Esophagus muscularis mucosa (tissue), 4 donors: ENCODE results near the gene TTLL1. TPM values are rescaled to one million over a fixed set of nuclear protein-coding genes. Genes with fewer than 3 reads are reported as not detected.
"Not testable (repeated sequence)": the region's sequence is repeated elsewhere in the genome, so short reads cannot be mapped to it uniquely, and the experiment has no call there.

Experiments used
- DNase-seq: peaks from one replicate; pipeline ENCODE4 v3.0.0-alpha.2; 2017; ENCODE audit errors: extremely low spot score
- H3K27ac ChIP-seq, 4 donors: fragments of 200-600 bp; sonication (generic); replicated peaks in 1 of 4; 1 replicate in 3 of 4; 2 replicates in 1 of 4; pipeline ENCODE4 v1.5.1; 2016 to 2019; ENCODE audit warnings: mild to moderate bottlenecking in 1 of 4
- H3K27me3 ChIP-seq, 4 donors: fragments of 200-600 bp; sonication (generic); one replicate each; pipeline versions ENCODE4 v1.5.1 to v1.6.0; 2016 to 2019
- H3K36me3 ChIP-seq, 4 donors: fragments of 200-600 bp; sonication (generic); one replicate each; pipeline ENCODE4 v1.5.1; 2016 to 2019
- H3K4me1 ChIP-seq, 4 donors: fragments of 200-600 bp; sonication (generic); one replicate each; pipeline ENCODE4 v1.5.1; 2016 to 2019
- H3K4me3 ChIP-seq, 4 donors: fragments of 200-600 bp; sonication (generic); 1 replicate in 2 of 4; 2 replicates in 2 of 4; pipeline ENCODE4 v1.5.1; 2016 to 2019; ENCODE audit warnings: mild to moderate bottlenecking in 4 of 4, moderate library complexity in 1 of 4
- H3K9me3 ChIP-seq, 4 donors: fragments of 200-600 bp; sonication (generic); 1 replicate in 3 of 4; 2 replicates in 1 of 4; pipeline ENCODE4 v1.5.1; 2016 to 2019
- CTCF ChIP-seq, 3 experiments: fragments of 200-600 bp in 2 of 3; fragments of 450-650 bp in 1 of 3; sonication (generic) in 2 of 3; IDR thresholded peaks; one replicate each; pipeline ENCODE4 v1.5.1; 2017 to 2019; ENCODE audit warnings: antibody characterized with exemption in 3 of 3, mild to moderate bottlenecking in 2 of 3, moderate library complexity in 1 of 3
- EP300 ChIP-seq: sonication (generic); formaldehyde crosslinking; IDR thresholded peaks from one replicate; pipeline ENCODE4 v1.6.1; 2017; ENCODE audit warnings: antibody characterized with exemption
- POLR2A ChIP-seq: fragments of 450-650 bp; IDR thresholded peaks from one replicate; pipeline ENCODE4 v1.6.1; 2017; ENCODE audit warnings: antibody characterized with exemption, moderate library complexity, mild to moderate bottlenecking, low read depth
- POLR2AphosphoS5 ChIP-seq, 2 donors: sonication (generic); formaldehyde crosslinking; IDR thresholded peaks; one replicate each; pipeline ENCODE4 v1.6.1; 2017; ENCODE audit warnings: antibody characterized with exemption in 2 of 2
- WGBS: methylation state at CpG from one replicate; pipeline ENCODE4 v1.1.5; 2018; 5-methylcytosine and 5-hydroxymethylcytosine counted together
- intact Hi-C: fragments of 100-400 bp; cut with DNase I; formaldehyde crosslinking; loops from one replicate; pipeline ENCODE4 v1.15.1; 2023
- total RNA-seq, 4 donors: library from RNA; depleted of rRNA; stranded (reverse); fragments of >200 nt; gene quantifications; one replicate each; pipeline versions ENCODE4 v1.1.0 to v1.2.1, GENCODE V29; 2016

The TTLL1 gene
- total RNA-seq, 4 donors from 2014 or later = 2.8 to 7.3 (median 4.1) TPM

DNA sequence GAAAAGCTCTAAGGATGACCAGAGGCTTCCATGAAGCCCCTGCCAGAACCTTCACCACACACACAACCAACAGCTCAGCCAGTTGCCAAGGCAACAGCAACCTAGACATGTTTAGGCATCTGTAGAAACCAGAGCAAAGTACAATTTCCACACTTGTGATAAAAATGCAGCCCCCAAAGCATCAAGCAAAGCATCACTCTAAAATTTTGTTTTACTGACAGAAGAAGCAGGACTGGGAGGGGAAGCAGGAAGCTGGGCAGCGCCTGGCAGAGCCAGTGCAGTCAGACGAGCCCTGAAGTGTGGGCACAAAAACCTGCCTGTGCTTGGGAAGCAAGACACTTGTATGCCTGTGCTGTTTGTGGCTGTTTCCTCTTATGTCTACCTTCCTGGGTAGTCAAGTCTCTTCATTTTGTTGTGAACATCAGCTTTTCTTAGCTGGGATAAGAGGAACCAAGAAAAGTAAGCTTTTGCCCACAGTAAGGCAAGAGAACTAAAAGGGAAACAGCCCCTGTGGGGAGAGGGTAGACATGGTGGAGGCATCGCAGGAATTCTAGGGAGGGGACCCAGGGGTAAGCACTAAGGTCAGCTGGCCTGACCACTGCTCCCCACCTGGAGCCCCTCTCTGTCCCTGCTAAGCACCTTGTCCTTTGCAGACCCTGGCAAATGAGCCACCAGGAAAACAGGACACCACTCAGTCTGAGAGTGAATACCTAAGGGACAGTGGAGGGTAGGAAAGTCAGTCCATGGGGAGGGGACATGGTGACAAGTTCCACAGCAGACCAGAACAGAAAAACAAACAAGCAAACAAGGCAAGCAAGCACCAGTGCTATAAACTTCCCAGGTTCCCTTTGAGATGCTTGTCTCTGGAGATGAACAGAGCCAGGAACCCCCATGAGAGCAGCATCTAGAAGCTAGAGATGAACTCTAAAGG lies 87.7 kb downstream of the TTLL1 start:
- peak overlapping the region; percentile 43 to 68 (median 61) for H3K27ac ChIP-seq
- H3K4me3 ChIP-seq = no peak overlapping the region
- peaks cover 55 to 98% (median 86%) of the 10 kb centered on the region in 4 donors for H3K4me1 ChIP-seq
- H3K27me3 ChIP-seq = no peaks in the 10 kb centered on the region
- intact Hi-C loops = no loop called here
- H3K36me3 ChIP-seq = no peaks in the 10 kb centered on the region
- no peak for DNase-seq
- H3K9me3 ChIP-seq = no peaks in the 10 kb centered on the region
- WGBS = 47% methylated on average over 2 of the region's 3 CpGs
- TF ChIP-seq POLR2A (no peak), CTCF (IDR thresholded peaks at IDR 0.05) (no peak), POLR2AphosphoS5 (IDR thresholded peaks at IDR 0.05) (no peak), EP300 (no peak)

GRCh38 chr22:43000441-43001175 lies 88.6 kb downstream of the TTLL1 start:
- Histone ChIP-seq H3K27me3 (no peaks in the 10 kb centered on the region), H3K9me3 (no peaks in the 10 kb centered on the region), H3K4me3 (no peak overlapping the region), H3K36me3 (no peaks in the 10 kb centered on the region), H3K27ac (peak overlapping the region; percentile 43 to 68 (median 61)), H3K4me1 (peaks cover 64 to 98% (median 89%) of the 10 kb centered on the region in 4 donors)
- WGBS = 68% methylated on average over 8 of the region's 8 CpGs
- intact Hi-C loops = no loop called here
- TF ChIP-seq EP300 (no peak), POLR2A (no peak), CTCF (IDR thresholded peaks at IDR 0.05) (no peak), POLR2AphosphoS5 (IDR thresholded peaks at IDR 0.05) (no peak)
- DNase-seq = no peak

- 67% methylated on average over 6 of the region's 6 CpGs for WGBS
- intact Hi-C loops = no loop called here
- no peaks in the 10 kb centered on the region for H3K36me3 ChIP-seq
- DNase-seq = no peak
- no peaks in the 10 kb centered on the region for H3K9me3 ChIP-seq
- H3K27ac ChIP-seq = peak overlapping the region; percentile 87 to 95 (median 94)
- TF ChIP-seq POLR2AphosphoS5 (IDR thresholded peaks at IDR 0.05) (no peak), CTCF (IDR thresholded peaks at IDR 0.05) (no peak), POLR2A (no peak), EP300 (no peak)
- no peaks in the 10 kb centered on the region for H3K27me3 ChIP-seq
- H3K4me3 ChIP-seq = no peak overlapping the region
- peaks cover 73 to 98% (median 89%) of the 10 kb centered on the region in 4 donors for H3K4me1 ChIP-seq
Observed at GRCh38 chr22:42997582-42998090, 91.6 kb downstream of the TTLL1 start.

GRCh38 chr22:42996646-42997365 lies 92.4 kb downstream of the TTLL1 start:
- TF ChIP-seq EP300 (no peak), POLR2A (no peak), POLR2AphosphoS5 (IDR thresholded peaks at IDR 0.05) (no peak), CTCF (IDR thresholded peaks at IDR 0.05) (no peak)
- peaks cover 65 to 98% (median 87%) of the 10 kb centered on the region in 4 donors for H3K4me1 ChIP-seq
- no peaks in the 10 kb centered on the region for H3K27me3 ChIP-seq
- 45% methylated on average over 9 of the region's 10 CpGs for WGBS
- no peak overlapping the region for H3K4me3 ChIP-seq
- H3K36me3 ChIP-seq = no peaks in the 10 kb centered on the region
- H3K27ac ChIP-seq = peak overlapping the region; percentile 87 to 95 (median 94)
- DNase-seq = no peak
- no peaks in the 10 kb centered on the region for H3K9me3 ChIP-seq
- intact Hi-C loops = no loop called here

DNA sequence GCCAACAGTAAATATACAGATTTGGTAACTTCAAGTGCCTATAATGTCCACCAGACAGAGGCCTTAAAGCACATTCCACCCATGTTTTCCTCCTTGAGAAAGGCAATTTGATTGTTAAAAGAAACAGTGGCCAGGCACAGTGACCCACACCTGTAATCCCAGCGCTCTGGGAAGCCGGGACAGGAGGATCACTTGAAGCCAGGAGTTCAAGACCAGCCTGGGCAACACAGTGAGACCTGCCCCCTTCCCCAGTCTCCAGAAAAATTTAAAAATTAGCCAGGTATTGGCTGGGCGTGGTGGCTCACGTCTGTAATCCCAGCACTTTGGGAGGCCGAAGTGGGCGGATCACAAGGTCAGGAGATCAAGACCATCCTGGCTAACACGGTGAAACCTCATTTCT lies 93.5 kb downstream of the TTLL1 start:
- Histone ChIP-seq H3K4me1 (peaks cover 62 to 96% (median 87%) of the 10 kb centered on the region in 4 donors), H3K27ac (peak overlapping the region; percentile 87 to 95 (median 94)), H3K4me3 (peak overlapping the region in 3 of 4 donors; percentile 49 to 62 (median 56))
- H3K27me3 ChIP-seq, DNase-seq, H3K9me3 ChIP-seq, intact Hi-C loops, H3K36me3 ChIP-seq: not testable (repeated sequence)
- WGBS = 64% methylated on average over 7 of the region's 7 CpGs
